ENCODE results near the gene PITPNB. TPM values are rescaled to one million over a fixed set of nuclear protein-coding genes. Genes with fewer than 3 reads are reported as not detected.

Gene PITPNB
- total and polyA plus RNA-seq, 11 donors = 13.6 to 84.7 (median 46.7) TPM

GRCh38 chr22:27857443-27857842 lies 61.6 kb downstream of the PITPNB start:
- H3K4me3 ChIP-seq = no peak overlapping the region
- H3K9me3 ChIP-seq = no peaks in the 10 kb centered on the region
- peaks cover 0 to 42% (median 11%) of the 10 kb centered on the region in 12 donors for H3K4me1 ChIP-seq
- intact Hi-C loops (cut with DNase I) = no loop called here
- WGBS, 4 donors = 78 to 97% (median 80%) methylated on average over 5 to 6 of the region's 6 CpGs
- H3K36me3 ChIP-seq = peaks cover 0 to 94% (median 81%) of the 10 kb centered on the region in 9 donors
- H3K27ac ChIP-seq = peak overlapping the region in 2 of 12 donors; percentile 39 to 40
- TF ChIP-seq POLR2A (IDR thresholded peaks at IDR 0.05) = no peak
- no peaks in the 10 kb centered on the region for H3K27me3 ChIP-seq
- ATAC-seq (peak in 3 of 4 donors; percentile 37 to 55 (median 44)), DNase-seq (peak in 1 of 5 donors; percentile 37)

- H3K9me3 ChIP-seq = no peaks in the 10 kb centered on the region
- intact Hi-C loops (cut with DNase I) = no loop called here
- DNase-seq (no peak), ATAC-seq (no peak)
- peaks cover 0 to 49% (median 13%) of the 10 kb centered on the region in 12 donors for H3K4me1 ChIP-seq
- H3K27me3 ChIP-seq = no peaks in the 10 kb centered on the region
- TF ChIP-seq, protein P1, sequence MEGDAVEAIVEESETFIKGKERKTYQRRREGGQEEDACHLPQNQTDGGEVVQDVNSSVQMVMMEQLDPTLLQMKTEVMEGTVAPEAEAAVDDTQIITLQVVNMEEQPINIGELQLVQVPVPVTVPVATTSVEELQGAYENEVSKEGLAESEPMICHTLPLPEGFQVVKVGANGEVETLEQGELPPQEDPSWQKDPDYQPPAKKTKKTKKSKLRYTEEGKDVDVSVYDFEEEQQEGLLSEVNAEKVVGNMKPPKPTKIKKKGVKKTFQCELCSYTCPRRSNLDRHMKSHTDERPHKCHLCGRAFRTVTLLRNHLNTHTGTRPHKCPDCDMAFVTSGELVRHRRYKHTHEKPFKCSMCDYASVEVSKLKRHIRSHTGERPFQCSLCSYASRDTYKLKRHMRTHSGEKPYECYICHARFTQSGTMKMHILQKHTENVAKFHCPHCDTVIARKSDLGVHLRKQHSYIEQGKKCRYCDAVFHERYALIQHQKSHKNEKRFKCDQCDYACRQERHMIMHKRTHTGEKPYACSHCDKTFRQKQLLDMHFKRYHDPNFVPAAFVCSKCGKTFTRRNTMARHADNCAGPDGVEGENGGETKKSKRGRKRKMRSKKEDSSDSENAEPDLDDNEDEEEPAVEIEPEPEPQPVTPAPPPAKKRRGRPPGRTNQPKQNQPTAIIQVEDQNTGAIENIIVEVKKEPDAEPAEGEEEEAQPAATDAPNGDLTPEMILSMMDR (IDR thresholded peaks at IDR 0.05) = no peak
- no peak for TF ChIP-seq POLR2A (IDR thresholded peaks at IDR 0.05)
- peaks cover 0 to 94% (median 91%) of the 10 kb centered on the region in 9 donors for H3K36me3 ChIP-seq
- no peak overlapping the region for H3K4me3 ChIP-seq
- 90 to 97% (median 94%) methylated on average over 4 of the region's 4 CpGs for WGBS, 4 donors
- no peak overlapping the region for H3K27ac ChIP-seq
Measured at GRCh38 chr22:27856386-27856785, 62.7 kb downstream of the PITPNB start.

GRCh38 chr22:27853424-27853823 lies 65.6 kb downstream of the PITPNB start:
- ATAC-seq (peak in 3 of 4 donors; percentile 12 to 23 (median 19)), DNase-seq (no peak)
- Histone ChIP-seq H3K27me3 (no peaks in the 10 kb centered on the region), H3K4me3 (no peak overlapping the region), H3K36me3 (peaks cover 0 to 98% (median 81%) of the 10 kb centered on the region in 9 donors), H3K4me1 (peaks cover 0 to 54% (median 24%) of the 10 kb centered on the region in 12 donors), H3K27ac (no peak overlapping the region), H3K9me3 (no peaks in the 10 kb centered on the region)
- intact Hi-C loops (cut with DNase I) = no loop called here
- TF ChIP-seq, protein P1 (IDR thresholded peaks at IDR 0.05) = no peak
- TF ChIP-seq POLR2A (IDR thresholded peaks at IDR 0.05) = no peak
- WGBS, 4 donors = 43 to 56% (median 48%) methylated on average over 6 of the region's 6 CpGs

- DNase-seq = peak in 1 of 5 donors; percentile 54
- H3K27me3 ChIP-seq = no peaks in the 10 kb centered on the region
- ATAC-seq = peak in 3 of 4 donors; percentile 52 to 67 (median 66)
- H3K9me3 ChIP-seq = no peaks in the 10 kb centered on the region
- TF ChIP-seq, protein P1 (IDR thresholded peaks at IDR 0.05) = no peak
- no peak for TF ChIP-seq POLR2A (IDR thresholded peaks at IDR 0.05)
- no peak overlapping the region for H3K4me3 ChIP-seq
- intact Hi-C loops (cut with DNase I) = no loop called here
- peaks cover 0 to 98% (median 73%) of the 10 kb centered on the region in 9 donors for H3K36me3 ChIP-seq
- peaks cover 0 to 47% (median 20%) of the 10 kb centered on the region in 12 donors for H3K4me1 ChIP-seq
- H3K27ac ChIP-seq = peak overlapping the region in 3 of 12 donors; percentile 1 to 35 (median 24)
- 54 to 60% (median 54%) methylated on average over 7 of the region's 7 CpGs for WGBS, 4 donors
Measured at GRCh38 chr22:27851974-27852746, 66.9 kb downstream of the PITPNB start.
